ENCODE measurements around the gene HLA-DRB5. TPM values are rescaled to one million over a fixed set of nuclear protein-coding genes. Genes with fewer than 3 reads are reported as not detected.
"Not testable (repeated sequence)": the region's sequence is repeated elsewhere in the genome, so short reads cannot be mapped to it uniquely, and the experiment has no call there.

The HLA-DRB5 gene
- total RNA-seq, 1 experiment from 2014 or later, result not detected

GRCh38 chr6:32473376-32474348, 56.4 kb downstream of the HLA-DRB5 start:
- H3K36me3 ChIP-seq; H3K4me1 ChIP-seq; H3K27me3 ChIP-seq; H3K9me3 ChIP-seq (replicated peaks); H3K4me3 ChIP-seq; H3K27ac ChIP-seq: not testable (repeated sequence)
- DNase-seq, result peak; percentile 7 to 22

- Histone ChIP-seq H3K27ac (no peak overlapping the region), H3K36me3 (no peaks in the 10 kb centered on the region), H3K4me3 (no peak overlapping the region), H3K27me3 (no peaks in the 10 kb centered on the region), H3K4me1 (no peaks in the 10 kb centered on the region), H3K9me3 (replicated peaks) (no peaks in the 10 kb centered on the region)
- no peak for DNase-seq
Observed at GRCh38 chr6:32472781-32473375, 57.2 kb downstream of the HLA-DRB5 start.

- H3K4me1 ChIP-seq; H3K27me3 ChIP-seq; H3K4me3 ChIP-seq; H3K9me3 ChIP-seq (replicated peaks); H3K36me3 ChIP-seq; H3K27ac ChIP-seq; DNase-seq: not testable (repeated sequence)
Observed at GRCh38 chr6:32467743-32468503, 62.2 kb downstream of the HLA-DRB5 start.

Other genes starting within 250 kb of the HLA-DRB5 start
- gene TSBP1, start 158.4 kb downstream of the HLA-DRB5 start, total RNA-seq (2014; rRNA removed; shearing (Covaris generic)), result not detected in 2 replicates
- gene BTNL2, start 123.1 kb downstream of the HLA-DRB5 start, total RNA-seq (2014; rRNA removed; shearing (Covaris generic)), result not detected in 2 replicates
- gene HLA-DRA, start 90.4 kb downstream of the HLA-DRB5 start, total RNA-seq (2014; rRNA removed; shearing (Covaris generic)), result not detected in 2 replicates
- gene HLA-DRB1, start 59.6 kb upstream of the HLA-DRB5 start, total RNA-seq (2014; rRNA removed; shearing (Covaris generic)), result not detected in 2 replicates
- not detected in 2 replicates for gene HLA-DQA1, start 107.1 kb upstream of the HLA-DRB5 start, total RNA-seq (2014; rRNA removed; shearing (Covaris generic))
- not detected in 2 replicates for gene HLA-DQB1, start 136.4 kb upstream of the HLA-DRB5 start, total RNA-seq (2014; rRNA removed; shearing (Covaris generic))
- not detected in 2 replicates for gene HLA-DQA2, start 211.1 kb upstream of the HLA-DRB5 start, total RNA-seq (2014; rRNA removed; shearing (Covaris generic))
- not detected in 2 replicates for gene HLA-DQB2, start 233.2 kb upstream of the HLA-DRB5 start, total RNA-seq (2014; rRNA removed; shearing (Covaris generic))